GM23248 (cell line): ENCODE measurements around the gene SART1. TPM values are rescaled to one million over a fixed set of nuclear protein-coding genes. Genes with fewer than 3 reads are reported as not detected.

Experiments used
- DNase-seq: peaks from one replicate; pipeline ENCODE4 v3.0.0-alpha.2; 2015
- H2AFZ ChIP-seq: fragments of 200-600 bp; sonication (generic); 2 replicates; pipeline ENCODE4 v1.6.1; 2016; ENCODE audit warnings: antibody characterized with exemption
- H3F3A ChIP-seq: fragments of 200-600 bp; sonication (generic); 2 replicates; pipeline ENCODE4 v1.6.1; 2016; ENCODE audit warnings: mild to moderate bottlenecking, antibody characterized with exemption, mixed run types; ENCODE audit not compliant: insufficient read depth
- H3K27ac ChIP-seq: fragments of 200-600 bp; sonication (generic); 2 replicates; pipeline ENCODE4 v1.5.1; 2016; ENCODE audit warnings: mild to moderate bottlenecking
- H3K27me3 ChIP-seq: fragments of 200-600 bp; sonication (generic); replicated peaks from 2 replicates; pipeline ENCODE4 v1.6.1; 2016; ENCODE audit warnings: mild to moderate bottlenecking; ENCODE audit not compliant: insufficient read depth
- H3K36me3 ChIP-seq: fragments of 200-600 bp; sonication (generic); 2 replicates; pipeline ENCODE4 v1.6.1; 2016; ENCODE audit warnings: low read depth, mild to moderate bottlenecking
- H3K4me1 ChIP-seq: fragments of 200-600 bp; sonication (generic); 2 replicates; pipeline ENCODE4 v1.6.1; 2016; ENCODE audit warnings: mild to moderate bottlenecking; ENCODE audit not compliant: insufficient read depth
- H3K4me2 ChIP-seq: fragments of 200-600 bp; sonication (generic); one replicate; pipeline ENCODE4 v1.6.1; 2016; ENCODE audit warnings: mild to moderate bottlenecking; ENCODE audit not compliant: unreplicated experiment
- H3K4me3 ChIP-seq: fragments of 200-600 bp; sonication (generic); 2 replicates; pipeline ENCODE4 v1.5.1; 2016; ENCODE audit warnings: mild to moderate bottlenecking
- H3K79me2 ChIP-seq: fragments of 200-600 bp; sonication (generic); 2 replicates; pipeline ENCODE4 v1.6.1; 2016; ENCODE audit warnings: mild to moderate bottlenecking; ENCODE audit not compliant: insufficient read depth
- H3K9ac ChIP-seq: fragments of 200-600 bp; sonication (generic); 2 replicates; pipeline ENCODE4 v1.6.1; 2016; ENCODE audit warnings: mild to moderate bottlenecking
- H3K9me2 ChIP-seq: fragments of 200-600 bp; sonication (generic); 2 replicates; pipeline ENCODE4 v1.6.1; 2016; ENCODE audit warnings: mixed run types, mild to moderate bottlenecking, moderate library complexity; ENCODE audit not compliant: insufficient read depth
- H3K9me3 ChIP-seq: fragments of 200-600 bp; sonication (generic); one replicate; pipeline ENCODE4 v1.6.1; 2017; ENCODE audit warnings: low read depth
- H4K20me1 ChIP-seq: fragments of 200-600 bp; sonication (generic); 2 replicates; pipeline ENCODE4 v1.6.0; 2016; ENCODE audit not compliant: insufficient read depth
- EZH2 ChIP-seq: fragments of 200-600 bp; sonication (generic); IDR thresholded peaks from 2 replicates; pipeline ENCODE4 v1.6.1; 2018; ENCODE audit warnings: antibody characterized with exemption, mild to moderate bottlenecking; ENCODE audit not compliant: insufficient read depth, poor library complexity, severe bottlenecking
- EZH2phosphoT487 ChIP-seq: fragments of 200-600 bp; sonication (generic); IDR thresholded peaks from 2 replicates; pipeline ENCODE4 v1.6.1; 2018; ENCODE audit warnings: antibody characterized with exemption, moderate library complexity, mild to moderate bottlenecking, low read depth; ENCODE audit not compliant: insufficient read depth
- WGBS, 2 experiments: methylation state at CpG; one replicate each; pipeline ENCODE4 v1.1.6; 2015 to 2017; ENCODE audit warnings: low lambda C conversion rate in 2 of 2, low coverage in 1 of 2; ENCODE audit errors: missing lambda C conversion rate in 2 of 2; 5-methylcytosine and 5-hydroxymethylcytosine counted together
- in situ Hi-C: fragments of 300-500 bp; cut with MboI; formaldehyde crosslinking; loops from 2 replicates; pipeline ENCODE4 v1.15.0; 2020
- polyA plus RNA-seq: library from polyadenylated mRNA; unstranded; fragments of >200 nt; fragmentation: Nextera tagmentation; extraction: Ambion mirVana; gene quantifications from 2 replicates; pipeline ENCODE4 v1.2.1, GENCODE V29; 2016
- total RNA-seq: library from RNA; depleted of rRNA; stranded (reverse); fragments of >200 nt; shearing (Covaris generic); gene quantifications from 2 replicates; pipeline ENCODE4 v1.2.3, GENCODE V29; 2014

Gene SART1
- total and polyA plus RNA-seq, 2 experiments from 2014 or later: 27.7 to 48.6 TPM

- Histone ChIP-seq H3K79me2 (no peaks in the 10 kb centered on the region), H3K9me2 (no peaks in the 10 kb centered on the region), H3K27ac (no peak overlapping the region), H3K4me3 (no peak overlapping the region), H3K9ac (no peak overlapping the region), H2AFZ (no peak overlapping the region), H3K4me1 (no peaks in the 10 kb centered on the region), H4K20me1 (no peaks in the 10 kb centered on the region), H3K4me2 (no peak overlapping the region), H3K36me3 (no peaks in the 10 kb centered on the region; the same call in 1 of the 2 replicates), H3K27me3 (no peaks in the 10 kb centered on the region), H3K9me3 (no peaks in the 10 kb centered on the region), H3F3A (peaks cover 5% of the 10 kb centered on the region; the same call in 1 of the 2 replicates)
- TF ChIP-seq EZH2phosphoT487 (no peak), EZH2 (no peak)
- WGBS, 2 experiments: 69 to 72% methylated on average over 12 of the region's 12 CpGs
- no peak for DNase-seq
- in situ Hi-C loops: loop anchor here (10.0 kb wide), 1 partner anchor 96 kb away; the partner anchor contains the start of gene FIBP
Observed at GRCh38 chr11:65981101-65981740, 19.7 kb downstream of the SART1 start.

GRCh38 chr11:65981972-65982823 lies 20.7 kb downstream of the SART1 start:
- Histone ChIP-seq H3K27ac (no peak overlapping the region), H3K4me2 (no peak overlapping the region), H3K9ac (no peak overlapping the region), H3K79me2 (no peaks in the 10 kb centered on the region), H3K36me3 (no peaks in the 10 kb centered on the region; the same call in 1 of the 2 replicates), H3K9me3 (no peaks in the 10 kb centered on the region), H3K4me1 (no peaks in the 10 kb centered on the region), H3K9me2 (no peaks in the 10 kb centered on the region), H3K4me3 (no peak overlapping the region), H3F3A (peaks cover 5% of the 10 kb centered on the region; the same call in 1 of the 2 replicates), H2AFZ (no peak overlapping the region), H3K27me3 (no peaks in the 10 kb centered on the region), H4K20me1 (no peaks in the 10 kb centered on the region)
- DNase-seq: no peak
- in situ Hi-C loops: loop anchor here (10.0 kb wide), 1 partner anchor 97 kb away; the partner anchor contains the start of gene FIBP
- 71% methylated on average over 14 to 16 of the region's 16 CpGs for WGBS, 2 experiments
- TF ChIP-seq EZH2phosphoT487 (no peak), EZH2 (no peak)

- H3K36me3 ChIP-seq: no peaks in the 10 kb centered on the region
- in situ Hi-C loops: loop anchor here (10.0 kb wide), 1 partner anchor 98 kb away; the partner anchor contains the start of gene FIBP
- no peak for DNase-seq
- no peak overlapping the region for H3K9ac ChIP-seq
- 73 to 79% methylated on average over 22 of the region's 22 CpGs for WGBS, 2 experiments
- H3K4me2 ChIP-seq: no peak overlapping the region
- H3K4me3 ChIP-seq: no peak overlapping the region
- H3K27me3 ChIP-seq: no peaks in the 10 kb centered on the region
- no peaks in the 10 kb centered on the region for H3K9me2 ChIP-seq
- no peak overlapping the region for H3K27ac ChIP-seq
- no peaks in the 10 kb centered on the region for H3K79me2 ChIP-seq
- no peak overlapping the region for H2AFZ ChIP-seq
- no peaks in the 10 kb centered on the region for H4K20me1 ChIP-seq
- TF ChIP-seq EZH2 (no peak), EZH2phosphoT487 (no peak)
- peaks cover 5% of the 10 kb centered on the region; the same call in 1 of the 2 replicates for H3F3A ChIP-seq
- no peaks in the 10 kb centered on the region for H3K4me1 ChIP-seq
- H3K9me3 ChIP-seq: no peaks in the 10 kb centered on the region
Observed at GRCh38 chr11:65982824-65983588, 21.5 kb downstream of the SART1 start.

GRCh38 chr11:65983589-65983987 lies 22.1 kb downstream of the SART1 start:
- no peak for TF ChIP-seq EZH2
- TF ChIP-seq EZH2phosphoT487: no peak
- Histone ChIP-seq H3K4me3 (no peak overlapping the region), H3K9me3 (no peaks in the 10 kb centered on the region), H3K27ac (no peak overlapping the region), H4K20me1 (no peaks in the 10 kb centered on the region), H3K9me2 (no peaks in the 10 kb centered on the region), H3F3A (peaks cover 5% of the 10 kb centered on the region; the same call in 1 of the 2 replicates), H2AFZ (no peak overlapping the region), H3K27me3 (no peaks in the 10 kb centered on the region), H3K9ac (no peak overlapping the region), H3K36me3 (no peaks in the 10 kb centered on the region), H3K4me2 (no peak overlapping the region), H3K4me1 (no peaks in the 10 kb centered on the region), H3K79me2 (no peaks in the 10 kb centered on the region)
- in situ Hi-C loops: loop anchor here (10.0 kb wide), 1 partner anchor 99 kb away; the partner anchor contains the start of gene FIBP
- 76 to 83% methylated on average over 5 of the region's 5 CpGs for WGBS, 2 experiments
- DNase-seq: no peak
